Loucy (cell line): ENCODE measurements around the gene DNM3.

Source experiments
- CTCF ChIP-seq: fragments of 200-600 bp; sonication (generic); conservative IDR thresholded peaks from 2 replicates; pipeline ENCODE4 v1.5.1; 2014; ENCODE audit warnings: mild to moderate bottlenecking, antibody characterized with exemption, low read length
- EZH2phosphoT487 ChIP-seq: fragments of 200-600 bp; IDR thresholded peaks from 2 replicates; pipeline ENCODE4 v1.6.1; 2018; ENCODE audit warnings: antibody characterized with exemption, mild to moderate bottlenecking, moderate library complexity, borderline replicate concordance

- TF ChIP-seq CTCF (no peak), EZH2phosphoT487 (no peak)
These were observed 397.7 kb downstream of the DNM3 start for GRCh38 chr1:172238965-172239364.
